ENCODE results near the gene ADCY7. TPM values are rescaled to one million over a fixed set of nuclear protein-coding genes. Genes with fewer than 3 reads are reported as not detected.

ADCY7 gene
- total RNA-seq, 1 experiment from 2014 or later = 4.0 TPM

DNA sequence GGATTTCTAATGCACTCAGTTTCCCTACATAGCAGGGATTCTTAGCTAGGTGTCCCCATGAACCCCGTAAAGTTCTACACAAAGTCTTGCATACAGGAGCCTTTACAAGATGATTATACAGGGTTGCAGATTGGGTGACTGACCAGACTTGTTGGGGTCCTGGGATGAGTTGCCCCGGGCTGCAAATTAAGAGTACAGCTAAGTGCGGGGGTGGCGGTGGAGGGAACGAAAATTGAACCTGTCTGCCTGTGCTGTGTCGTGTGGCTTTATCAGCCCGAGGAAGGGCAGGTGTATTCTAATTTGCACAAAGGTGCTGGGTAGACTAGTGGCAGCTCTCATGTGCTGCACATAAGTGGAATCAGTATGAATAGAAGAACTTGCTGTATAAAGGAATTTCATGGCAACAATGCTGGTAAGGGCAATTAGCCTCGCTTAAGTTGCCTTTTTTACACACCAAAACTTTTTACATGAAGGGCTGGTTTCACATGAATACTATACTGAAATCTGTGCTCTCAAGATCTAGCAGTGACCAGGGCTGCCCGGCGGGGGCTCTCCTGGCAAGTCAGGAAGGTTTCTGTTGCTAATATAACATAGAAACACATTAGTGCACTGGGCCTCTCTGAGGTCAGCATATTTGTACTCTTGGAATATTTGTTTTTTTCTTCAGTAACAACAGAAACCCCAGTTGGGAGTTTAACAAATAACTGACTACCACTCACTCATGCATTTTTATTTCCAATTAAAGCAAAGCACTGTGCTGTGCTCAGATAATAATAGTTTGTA lies 50.7 kb downstream of the ADCY7 start:
- peaks cover 0 to 3% of the 10 kb centered on the region in 2 experiments; a peak in 1 of 4 replicates for H3K4me1 Mint-ChIP-seq
- no peak overlapping the region; a peak in 1 of 7 replicates for H3K27ac Mint-ChIP-seq
- H2AFZ ChIP-seq (ENCODE audit: low read length) = no peak overlapping the region
- no peak overlapping the region for H3K4me2 ChIP-seq (ENCODE audit: insufficient read depth, insufficient read length, low read length)
- H2BK12ac ChIP-seq (ENCODE audit: insufficient read length, low read depth, low read length) = no peak overlapping the region
- H2BK120ac ChIP-seq (ENCODE audit: low read depth, low read length, poor library complexity, severe bottlenecking) = no peak overlapping the region
- H3K14ac ChIP-seq (ENCODE audit: insufficient read depth, low read length) = no peak overlapping the region
- no peak overlapping the region for H2AK5ac ChIP-seq (ENCODE audit: insufficient read length, low read length)
- H3K56ac ChIP-seq (ENCODE audit: insufficient read length, low read depth, low read length) = no peak overlapping the region
- no peak overlapping the region for H3K27ac ChIP-seq (ENCODE audit: insufficient read length, low read depth, low read length)
- H3K4me1 ChIP-seq (ENCODE audit: insufficient read depth, low read length) = no peaks in the 10 kb centered on the region
- no peak overlapping the region for H3K18ac ChIP-seq (ENCODE audit: insufficient read length, low read depth, low read length)
- H3K27me3 Mint-ChIP-seq (ENCODE audit: low read depth) = no peaks in the 10 kb centered on the region
- no peaks in the 10 kb centered on the region for H3K9me3 Mint-ChIP-seq
- no peak overlapping the region for H4K8ac ChIP-seq (replicated peaks; ENCODE audit: insufficient read length, low read depth, low read length)
- peaks cover 12 to 85% (median 61%) of the 10 kb centered on the region in 3 experiments; a peak in 5 of 7 replicates for H3K36me3 Mint-ChIP-seq (ENCODE audit: insufficient read depth in 1 of 3, low read depth in 3 of 3)
- H3T11ph ChIP-seq (ENCODE audit: low read length) = no peak overlapping the region
- no peaks in the 10 kb centered on the region for H3K79me2 ChIP-seq (ENCODE audit: insufficient read depth, low read length)
- no CpG with 5 or more reads among the region's 10 CpGs for WGBS (ENCODE audit: extremely low coverage, insufficient read length, low lambda C conversion rate)
- H4K20me1 ChIP-seq (ENCODE audit: control insufficient read depth, insufficient read depth, insufficient read length) = no peaks in the 10 kb centered on the region
- H3K4me3 Mint-ChIP-seq = no peak overlapping the region
- H3K27me3 ChIP-seq (ENCODE audit: insufficient read depth, low read length) = no peaks in the 10 kb centered on the region
- H4K91ac ChIP-seq (ENCODE audit: insufficient read length, low read depth, low read length) = no peak overlapping the region
- no peaks in the 10 kb centered on the region for H3K9me3 ChIP-seq (ENCODE audit: control insufficient read depth, low read depth, low read length)
- TF ChIP-seq, protein P1, sequence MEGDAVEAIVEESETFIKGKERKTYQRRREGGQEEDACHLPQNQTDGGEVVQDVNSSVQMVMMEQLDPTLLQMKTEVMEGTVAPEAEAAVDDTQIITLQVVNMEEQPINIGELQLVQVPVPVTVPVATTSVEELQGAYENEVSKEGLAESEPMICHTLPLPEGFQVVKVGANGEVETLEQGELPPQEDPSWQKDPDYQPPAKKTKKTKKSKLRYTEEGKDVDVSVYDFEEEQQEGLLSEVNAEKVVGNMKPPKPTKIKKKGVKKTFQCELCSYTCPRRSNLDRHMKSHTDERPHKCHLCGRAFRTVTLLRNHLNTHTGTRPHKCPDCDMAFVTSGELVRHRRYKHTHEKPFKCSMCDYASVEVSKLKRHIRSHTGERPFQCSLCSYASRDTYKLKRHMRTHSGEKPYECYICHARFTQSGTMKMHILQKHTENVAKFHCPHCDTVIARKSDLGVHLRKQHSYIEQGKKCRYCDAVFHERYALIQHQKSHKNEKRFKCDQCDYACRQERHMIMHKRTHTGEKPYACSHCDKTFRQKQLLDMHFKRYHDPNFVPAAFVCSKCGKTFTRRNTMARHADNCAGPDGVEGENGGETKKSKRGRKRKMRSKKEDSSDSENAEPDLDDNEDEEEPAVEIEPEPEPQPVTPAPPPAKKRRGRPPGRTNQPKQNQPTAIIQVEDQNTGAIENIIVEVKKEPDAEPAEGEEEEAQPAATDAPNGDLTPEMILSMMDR (conservative IDR thresholded peaks at IDR 0.05) = no peak
- no peak overlapping the region for H4K5ac ChIP-seq (ENCODE audit: insufficient read length, low read depth, low read length)
- H3K23ac ChIP-seq (ENCODE audit: insufficient read length, low read depth, low read length) = no peak overlapping the region
- H3K23me2 ChIP-seq (ENCODE audit: insufficient read length, low read depth, low read length, poor library complexity, severe bottlenecking) = no peaks in the 10 kb centered on the region
- H3K79me1 ChIP-seq (ENCODE audit: insufficient read depth, low read depth, low read length, poor library complexity, severe bottlenecking) = no peaks in the 10 kb centered on the region
- no peak overlapping the region for H3K9ac ChIP-seq (ENCODE audit: extremely low read depth, insufficient read length, low read length)
- H3K4ac ChIP-seq (ENCODE audit: low read depth, low read length) = no peak overlapping the region
- DNase-seq = no peak
- H2BK20ac ChIP-seq (ENCODE audit: low read depth, low read length, poor library complexity, severe bottlenecking) = no peak overlapping the region
- no peak overlapping the region for H2BK5ac ChIP-seq (ENCODE audit: insufficient read length, low read length)
- no peak overlapping the region for H2BK15ac ChIP-seq (ENCODE audit: low read depth, low read length)

All from H9 (cell line).